GM23338 (cell line): ENCODE measurements around the gene CNGA1.

Experiments
- CREB1 ChIP-seq: fragments of 250-450 bp; sonication (Bioruptor Pico); IDR thresholded peaks from 2 replicates; pipeline ENCODE4 v1.5.0; 2020; ENCODE audit warnings: low read depth, mild to moderate bottlenecking, moderate library complexity
- CTCF ChIP-seq, 2 experiments: fragments of 200-600 bp in 1 of 2; sonication (generic) in 1 of 2; conservative IDR thresholded peaks; 2 replicates each; pipeline versions ENCODE4 v1.5.1 to v1.6.1; 2016 to 2017; ENCODE audit warnings: antibody characterized with exemption in 2 of 2, low read depth in 2 of 2, mild to moderate bottlenecking in 2 of 2, moderate library complexity in 1 of 2
- EZH2 ChIP-seq: fragments of 200-600 bp; sonication (generic); IDR thresholded peaks from one replicate; pipeline ENCODE4 v1.8.0; 2017; ENCODE audit warnings: antibody characterized with exemption, mild to moderate bottlenecking, low read depth; ENCODE audit not compliant: unreplicated experiment
- EZH2phosphoT487 ChIP-seq: fragments of 200-600 bp; sonication (generic); IDR thresholded peaks from one replicate; pipeline ENCODE4 v1.8.1; 2018; ENCODE audit warnings: antibody characterized with exemption; ENCODE audit not compliant: unreplicated experiment
- JUNB ChIP-seq: IDR thresholded peaks from one replicate; pipeline ENCODE4 v1.6.1; 2016; ENCODE audit warnings: antibody characterized with exemption; ENCODE audit not compliant: unreplicated experiment
- NANOG ChIP-seq: IDR thresholded peaks from 2 replicates; pipeline ENCODE4 v1.6.1; 2016; ENCODE audit warnings: antibody characterized with exemption, borderline replicate concordance
- POLR2AphosphoS5 ChIP-seq: IDR thresholded peaks from 2 replicates; pipeline ENCODE4 v1.6.1; 2016; ENCODE audit warnings: antibody characterized with exemption, low read depth
- REST ChIP-seq: IDR thresholded peaks from one replicate; pipeline ENCODE4 v1.6.1; 2018; ENCODE audit warnings: antibody characterized with exemption; ENCODE audit not compliant: unreplicated experiment
- STAT1 ChIP-seq: IDR thresholded peaks from one replicate; pipeline ENCODE4 v1.6.1; 2016; ENCODE audit warnings: antibody characterized with exemption; ENCODE audit not compliant: unreplicated experiment
- ZNF114 ChIP-seq: fragments of 250-450 bp; sonication (Bioruptor Pico); IDR thresholded peaks from 2 replicates; pipeline ENCODE4 v1.5.0; 2020; ENCODE audit warnings: mild to moderate bottlenecking, moderate library complexity
- TF ChIP-seq, protein P1 (sequence below): IDR thresholded peaks from 2 replicates; pipeline ENCODE4 v1.6.1; 2016; ENCODE audit warnings: antibody characterized with exemption

DNA sequence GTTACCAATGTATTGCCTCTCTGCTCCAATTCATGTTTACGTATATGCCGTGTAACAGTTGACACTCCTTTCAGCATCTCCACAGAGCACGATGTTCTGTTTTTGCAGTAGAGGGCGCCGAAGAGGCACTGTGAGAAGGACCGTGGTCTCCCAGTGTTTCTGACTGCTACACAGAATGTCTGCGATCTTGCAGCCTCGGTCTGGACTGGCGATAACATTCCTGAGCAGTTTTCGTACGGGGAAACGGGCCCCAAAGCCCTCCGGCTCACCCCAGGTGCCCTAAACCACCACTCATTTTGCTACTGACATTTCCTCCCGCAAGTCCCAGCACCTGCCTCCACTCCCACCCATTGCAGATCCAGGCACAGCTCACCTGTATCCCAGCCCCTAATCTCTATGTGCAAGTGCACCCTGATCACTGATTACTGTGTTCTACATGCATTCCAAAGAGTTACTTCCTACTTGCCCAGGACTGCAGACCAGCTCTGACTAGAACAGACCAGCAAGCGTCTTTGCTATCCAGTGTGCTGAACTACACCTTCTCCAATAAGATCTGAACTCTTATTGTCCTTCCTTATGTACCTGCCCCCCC lies 89.7 kb downstream of the CNGA1 start:
- TF ChIP-seq CTCF (conservative IDR thresholded peaks at IDR 0.05; ENCODE audit: low read depth in 2 of 2) (peak; percentile 70 to 90), POLR2AphosphoS5 (no peak), EZH2 (no peak), EZH2phosphoT487 (no peak), ZNF114 (no peak), REST (no peak), JUNB (no peak), CREB1 (CRISPR knock-in tag) (peak; percentile 8; the same call in 1 of the 2 replicates), STAT1 (no peak), NANOG (no peak)
- TF ChIP-seq, protein P1, sequence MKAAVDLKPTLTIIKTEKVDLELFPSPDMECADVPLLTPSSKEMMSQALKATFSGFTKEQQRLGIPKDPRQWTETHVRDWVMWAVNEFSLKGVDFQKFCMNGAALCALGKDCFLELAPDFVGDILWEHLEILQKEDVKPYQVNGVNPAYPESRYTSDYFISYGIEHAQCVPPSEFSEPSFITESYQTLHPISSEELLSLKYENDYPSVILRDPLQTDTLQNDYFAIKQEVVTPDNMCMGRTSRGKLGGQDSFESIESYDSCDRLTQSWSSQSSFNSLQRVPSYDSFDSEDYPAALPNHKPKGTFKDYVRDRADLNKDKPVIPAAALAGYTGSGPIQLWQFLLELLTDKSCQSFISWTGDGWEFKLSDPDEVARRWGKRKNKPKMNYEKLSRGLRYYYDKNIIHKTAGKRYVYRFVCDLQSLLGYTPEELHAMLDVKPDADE = no peak
